Keratinocyte (primary cell): ENCODE measurements around the gene LY9.

ENCODE experiments used
- CTCF ChIP-seq, 3 experiments: IDR thresholded peaks in 1 of 3; conservative IDR thresholded peaks in 1 of 3; optimal IDR thresholded peaks in 1 of 3; 2 replicates in 2 of 3; 3 replicates in 1 of 3; pipeline versions ENCODE3 to v1.5.1; 2011; ENCODE audit warnings: low read length in 3 of 3, mild to moderate bottlenecking in 3 of 3, moderate library complexity in 2 of 3, control low read depth in 1 of 3, inconsistent platforms in 1 of 3; ENCODE audit not compliant: insufficient read depth in 2 of 3; ENCODE audit errors: extremely low read depth in 1 of 3
- EZH2 ChIP-seq: IDR thresholded peaks from one replicate; pipeline ENCODE4 v1.6.1; 2012; ENCODE audit warnings: inconsistent platforms, mild to moderate bottlenecking, low read length, moderate library complexity

GRCh38 chr1:160806784-160807183, 10.8 kb downstream of the LY9 start:
- TF ChIP-seq CTCF (optimal IDR thresholded peaks at IDR 0.05 in 1 of 3, IDR thresholded peaks at IDR 0.05 in 1 of 3, conservative IDR thresholded peaks at IDR 0.05 in 1 of 3; ENCODE audit: extremely low read depth in 1 of 3, insufficient read depth in 2 of 3, low read length in 3 of 3) = no peak
- no peak for TF ChIP-seq EZH2
